Measurements from ENCODE around the gene LSAMP. TPM values are rescaled to one million over a fixed set of nuclear protein-coding genes. Genes with fewer than 3 reads are reported as not detected.

The LSAMP gene
- polyA plus RNA-seq, 1 of the 3 experiments (the other 2 are of a cell fraction) = 6.6 TPM

GRCh38 chr3:116056280-116056679 is 389.0 kb downstream of the LSAMP start:
- POLR2A ChIA-PET = no interaction called here
- H4K20me1 ChIP-seq (ENCODE audit: insufficient read depth) = no peaks in the 10 kb centered on the region
- CTCF ChIA-PET = interaction anchor here (1.0 kb wide), 1 partner anchor 56 kb away, joined by 5 read pairs; no protein-coding TSS in a partner anchor
- H3K27ac ChIP-seq (ENCODE audit: low read depth in 2 of 2, low read length in 1 of 2) = no peak overlapping the region
- H3K9me2 ChIP-seq = no peaks in the 10 kb centered on the region
- no peak for DNase-seq
- H3K79me2 ChIP-seq (ENCODE audit: insufficient read depth) = no peaks in the 10 kb centered on the region
- peaks cover 5 to 19% of the 10 kb centered on the region in 2 experiments; a peak in 3 of 4 replicates for H3K4me1 ChIP-seq (ENCODE audit: control insufficient read depth in 1 of 2, insufficient read depth in 2 of 2, low read depth in 1 of 2, low read length in 1 of 2)
- H3K36me3 ChIP-seq (replicated peaks in 1 of 2; ENCODE audit: control insufficient read depth in 1 of 2, insufficient read depth in 2 of 2, low read length in 1 of 2) = no peaks in the 10 kb centered on the region
- H2AFZ ChIP-seq (ENCODE audit: low read depth) = no peak overlapping the region
- no peak overlapping the region for H3K4me3 ChIP-seq (ENCODE audit: low read depth in 2 of 2, low read length in 1 of 2)
- TF ChIP-seq FOXM1 (IDR thresholded peaks at IDR 0.05; ENCODE audit: low read depth) = no peak
- TF ChIP-seq CTCF (IDR thresholded peaks at IDR 0.05) = no peak
- TF ChIP-seq REST (IDR thresholded peaks at IDR 0.05; ENCODE audit: low read depth, low read length) = no peak
- TF ChIP-seq GABPA (IDR thresholded peaks at IDR 0.05; ENCODE audit: low read depth) = no peak
- no peak for TF ChIP-seq USF2 (IDR thresholded peaks at IDR 0.05; ENCODE audit: borderline replicate concordance, low read depth, low read length)
- TF ChIP-seq EZH2phosphoT487 (IDR thresholded peaks at IDR 0.05; ENCODE audit: borderline replicate concordance, low read depth) = no peak
- TF ChIP-seq MXI1 (IDR thresholded peaks at IDR 0.05; ENCODE audit: low read depth, low read length) = no peak
- TF ChIP-seq NFIC (IDR thresholded peaks at IDR 0.05; ENCODE audit: borderline replicate concordance) = no peak
- TF ChIP-seq EP300 (IDR thresholded peaks at IDR 0.05; ENCODE audit: borderline replicate concordance in 1 of 2, low read depth in 1 of 2, low read length in 1 of 2) = no peak
- no peak for TF ChIP-seq CHD2 (IDR thresholded peaks at IDR 0.05; ENCODE audit: low read length, partially characterized antibody)
- no peak for TF ChIP-seq TEAD4 (IDR thresholded peaks at IDR 0.05; ENCODE audit: borderline replicate concordance, insufficient read depth)
- TF ChIP-seq JUND (IDR thresholded peaks at IDR 0.05) = no peak
- TF ChIP-seq SMC3 (IDR thresholded peaks at IDR 0.05; ENCODE audit: low read depth, low read length) = no peak
- no peak for TF ChIP-seq TAF1 (IDR thresholded peaks at IDR 0.05; ENCODE audit: borderline replicate concordance, low read depth, low read length)
- H3F3A ChIP-seq (replicated peaks; ENCODE audit: insufficient read depth) = peaks cover 15% of the 10 kb centered on the region
- 90% methylated on average over 2 of the region's 2 CpGs for WGBS (ENCODE audit: low lambda C conversion rate)
- H3K27me3 ChIP-seq (ENCODE audit: insufficient read depth) = no peaks in the 10 kb centered on the region
- H3K9ac ChIP-seq = no peak overlapping the region
- H3K9me3 ChIP-seq = no peaks in the 10 kb centered on the region
- no peak overlapping the region for H3K4me2 ChIP-seq

All from SK-N-SH (cell line).